ENCODE measurements around the gene OR51B5. TPM values are rescaled to one million over a fixed set of nuclear protein-coding genes. Genes with fewer than 3 reads are reported as not detected.
"Not testable (repeated sequence)": the region's sequence is repeated elsewhere in the genome, so short reads cannot be mapped to it uniquely, and the experiment has no call there.

OR51B5 gene
- total RNA-seq, 1 experiment from 2014 or later: not detected

GRCh38 chr11:5336331-5336730 lies 7.0 kb downstream of the OR51B5 start:
- no peak for DNase-seq (ENCODE audit: low read depth)

- no peak for DNase-seq (ENCODE audit: low read depth)
Observed at GRCh38 chr11:5335170-5335569, 8.2 kb downstream of the OR51B5 start.

- DNase-seq (ENCODE audit: low read depth): no peak
Observed at GRCh38 chr11:5324197-5324596, 19.1 kb downstream of the OR51B5 start, which contains the start of gene OR51B2. TSS of gene OR51B2 (minus strand) at chr11:5324297. CDS start at chr11:5324297, 0 bp downstream.

- DNase-seq (ENCODE audit: low read depth): no peak
Observed at GRCh38 chr11:5317292-5317691, 26.0 kb downstream of the OR51B5 start.

GRCh38 chr11:5313326-5314023 lies 29.8 kb downstream of the OR51B5 start:
- not testable (repeated sequence) for DNase-seq (ENCODE audit: low read depth)

- DNase-seq (ENCODE audit: low read depth): no peak
Observed at GRCh38 chr11:5310423-5310822, 32.9 kb downstream of the OR51B5 start.

- DNase-seq (ENCODE audit: low read depth): no peak
Observed at GRCh38 chr11:5307256-5308019, 35.9 kb downstream of the OR51B5 start.

- DNase-seq (ENCODE audit: low read depth): no peak
Observed at GRCh38 chr11:5304046-5304445, 39.3 kb downstream of the OR51B5 start.

GRCh38 chr11:5303626-5304025 lies 39.7 kb downstream of the OR51B5 start:
- no peak for DNase-seq (ENCODE audit: low read depth)

GRCh38 chr11:5301846-5302245 lies 41.5 kb downstream of the OR51B5 start, which contains the start of gene OR51B4:
TSS of gene OR51B4 (minus strand) at chr11:5301946. CDS start at chr11:5301946, 0 bp downstream.
- DNase-seq (ENCODE audit: low read depth): no peak

GRCh38 chr11:5300251-5300650 lies 43.1 kb downstream of the OR51B5 start:
- no peak for DNase-seq (ENCODE audit: low read depth)

- no peak for DNase-seq (ENCODE audit: low read depth)
Observed at GRCh38 chr11:5298451-5298850, 44.9 kb downstream of the OR51B5 start.

- DNase-seq (ENCODE audit: low read depth): no peak
Observed at GRCh38 chr11:5297721-5298323, 45.5 kb downstream of the OR51B5 start.

GRCh38 chr11:5294342-5294995 lies 48.9 kb downstream of the OR51B5 start:
- not testable (repeated sequence) for DNase-seq (ENCODE audit: low read depth)

- DNase-seq (ENCODE audit: low read depth): no peak
Observed at GRCh38 chr11:5293028-5293427, 50.3 kb downstream of the OR51B5 start.

Other genes with a start within 250 kb of the OR51B5 start
- not detected in 2 replicates for gene OR52A5, start 205.2 kb downstream of the OR51B5 start, total RNA-seq (2014; rRNA removed)
- gene OR52A1, start 188.8 kb downstream of the OR51B5 start, total RNA-seq (2014; rRNA removed): not detected in 2 replicates
- gene OR51V1, start 142.8 kb downstream of the OR51B5 start, total RNA-seq (2014; rRNA removed): not detected in 2 replicates
- gene HBB, start 116.5 kb downstream of the OR51B5 start, total RNA-seq (2014; rRNA removed): not detected in 2 replicates
- gene HBD, start 109.0 kb downstream of the OR51B5 start, total RNA-seq (2014; rRNA removed): not detected in 2 replicates
- not detected in 2 replicates for gene HBG1, start 93.7 kb downstream of the OR51B5 start, total RNA-seq (2014; rRNA removed)
- not detected in 2 replicates for gene HBG2, start 88.7 kb downstream of the OR51B5 start, total RNA-seq (2014; rRNA removed)
- gene HBE1, start 73.6 kb downstream of the OR51B5 start, total RNA-seq (2014; rRNA removed): not detected in 2 replicates
- gene OR51B4, start 41.6 kb downstream of the OR51B5 start, total RNA-seq (2014; rRNA removed): not detected in 2 replicates
- not detected in 2 replicates for gene OR51B2, start 19.2 kb downstream of the OR51B5 start, total RNA-seq (2014; rRNA removed)
- gene OR51B6, start 8.0 kb upstream of the OR51B5 start, total RNA-seq (2014; rRNA removed): not detected in 2 replicates
- gene OR51M1, start 40.3 kb upstream of the OR51B5 start, total RNA-seq (2014; rRNA removed): not detected in 2 replicates
- not detected in 2 replicates for gene OR51Q1, start 78.6 kb upstream of the OR51B5 start, total RNA-seq (2014; rRNA removed)
- gene OR51I1, start 98.0 kb upstream of the OR51B5 start, total RNA-seq (2014; rRNA removed): not detected in 2 replicates
- gene OR51I2, start 105.8 kb upstream of the OR51B5 start, total RNA-seq (2014; rRNA removed): not detected in 2 replicates
- gene OR52D1, start 145.2 kb upstream of the OR51B5 start, total RNA-seq (2014; rRNA removed): not detected in 2 replicates
- not detected in 2 replicates for gene UBQLN3, start 166.4 kb upstream of the OR51B5 start, total RNA-seq (2014; rRNA removed)
- gene UBQLNL, start 173.2 kb upstream of the OR51B5 start, total RNA-seq (2014; rRNA removed): 0.06 TPM in 1 of 2 replicates, not detected in the other
- gene OR52H1, start 205.0 kb upstream of the OR51B5 start, total RNA-seq (2014; rRNA removed): not detected in 2 replicates
- not detected in 2 replicates for gene OR52B6, start 237.4 kb upstream of the OR51B5 start, total RNA-seq (2014; rRNA removed)

All from LHCN-M2 (cell line).